K562 (cell line): ENCODE data around the gene DYNAP. TPM values are rescaled to one million over a fixed set of nuclear protein-coding genes. Genes with fewer than 3 reads are reported as not detected.

Experiments used
- ATAC-seq: fragments of 200-7000 bp; cut with Tn5 transposase; 3 replicates; pipeline ENCODE4 v1.9.1; 2020; ENCODE audit warnings: moderate library complexity
- BruUV-seq: library from RNA; stranded (reverse); fragments of 400-500 nt; replicated peaks from 2 replicates; lab custom pipeline; 2021; lab: Mats Ljungman, UMichigan
- CTCF ChIA-PET: fragments of 300-600 bp; formaldehyde crosslinking; extraction: SDS; loops from one replicate; lab custom pipeline; 2021; ENCODE audit warnings: low intra/inter-chr PET ratio; lab: Yijun Ruan, JAX
- POLR2A ChIA-PET: fragments of 300-600, 350-650 bp; sonication (Branson Sonifier 250); formaldehyde crosslinking; extraction: SDS; loops from one replicate; lab custom pipeline; 2021; ENCODE audit warnings: antibody characterized with exemption, inconsistent platforms; lab: Yijun Ruan, JAX
- DNase-seq, 4 experiments: peaks; one replicate each; pipeline versions ENCODE4 v3.0.0 to v3.0.0-alpha.2; 2011 to 2018; ENCODE audit warnings: low spot score in 3 of 4, mixed read lengths in 3 of 4; ENCODE audit errors: extremely low read depth in 1 of 4
- FAIRE-seq: peaks from 2 replicates; lab custom pipeline; 2011; peaks lifted over from hg19 to GRCh38; lab: Jason Lieb, UNC
- H2AFZ ChIP-seq: 2 replicates; pipeline ENCODE4 v1.6.0; 2011; ENCODE audit warnings: low read depth, low read length, control low read depth, inconsistent platforms
- H3K27ac ChIP-seq: fragments of 200-600 bp; 3 replicates; pipeline ENCODE4 v1.8.0; 2011; ENCODE audit warnings: low read depth, mild to moderate bottlenecking, control low read depth, inconsistent platforms, low read length, moderate library complexity, mixed read lengths; ENCODE audit errors: extremely low read depth
- H3K27me3 ChIP-seq, 2 experiments: fragments of 300-600 bp in 1 of 2; 2 replicates in 1 of 2; 3 replicates in 1 of 2; pipeline versions ENCODE4 v1.6.0 to v1.8.0; 2011; ENCODE audit warnings: inconsistent platforms in 2 of 2, low read length in 2 of 2, mild to moderate bottlenecking in 1 of 2, mixed read lengths in 1 of 2, moderate library complexity in 1 of 2; ENCODE audit not compliant: control insufficient read depth in 2 of 2, insufficient read depth in 2 of 2
- H3K36me3 ChIP-seq: fragments of 300-600 bp; 3 replicates; pipeline ENCODE4 v1.8.0; 2011; ENCODE audit warnings: mild to moderate bottlenecking, low read length, inconsistent platforms; ENCODE audit not compliant: control insufficient read depth, insufficient read depth
- H3K4me1 ChIP-seq, 2 experiments: fragments of 200-600 bp in 1 of 2; replicated peaks in 1 of 2; 2 replicates in 1 of 2; 3 replicates in 1 of 2; pipeline versions ENCODE4 v1.5.1 to v1.8.0; 2011; ENCODE audit warnings: inconsistent platforms in 2 of 2, low read length in 2 of 2, mild to moderate bottlenecking in 1 of 2, mixed read lengths in 1 of 2, moderate library complexity in 1 of 2; ENCODE audit not compliant: control insufficient read depth in 2 of 2, insufficient read depth in 2 of 2
- H3K4me2 ChIP-seq: 2 replicates; pipeline ENCODE4 v1.6.1; 2011; ENCODE audit warnings: low read length, control low read depth, inconsistent platforms, mixed read lengths; ENCODE audit not compliant: insufficient read depth
- H3K4me3 ChIP-seq: fragments of 200-600 bp; sonication (generic), shearing (Covaris generic); 2 replicates; pipeline ENCODE4 v1.5.1; 2016; ENCODE audit warnings: control low read depth, inconsistent platforms
- H3K79me2 ChIP-seq: fragments of 200-600 bp; 3 replicates; pipeline ENCODE4 v1.8.0; 2011; ENCODE audit warnings: low read length, inconsistent platforms; ENCODE audit not compliant: control insufficient read depth, insufficient read depth
- H3K9ac ChIP-seq, 2 experiments: 2 replicates each; pipeline versions ENCODE4 v1.6.0 to v1.6.1; 2011; ENCODE audit warnings: low read depth in 2 of 2, low read length in 2 of 2, control low read depth in 1 of 2, inconsistent platforms in 1 of 2, mild to moderate bottlenecking in 1 of 2, mixed read lengths in 1 of 2; ENCODE audit not compliant: insufficient read depth in 1 of 2
- H3K9me1 ChIP-seq: one replicate; pipeline ENCODE4 v1.6.0; 2011; ENCODE audit warnings: inconsistent platforms, mild to moderate bottlenecking, low read length, moderate library complexity; ENCODE audit not compliant: control insufficient read depth, insufficient read depth
- H3K9me3 ChIP-seq: replicated peaks from 2 replicates; pipeline ENCODE4 v1.5.1; 2011; ENCODE audit warnings: low read depth, low read length, inconsistent platforms; ENCODE audit not compliant: control insufficient read depth, insufficient read depth
- H4K20me1 ChIP-seq: replicated peaks from 2 replicates; pipeline ENCODE4 v1.6.1; 2011; ENCODE audit warnings: low read length, inconsistent platforms, mixed read lengths; ENCODE audit not compliant: control insufficient read depth, insufficient read depth
- BRD4 ChIP-seq: fragments of 200-600 bp; sonication (generic); IDR thresholded peaks from 2 replicates; pipeline ENCODE4 v1.6.1; 2017; ENCODE audit warnings: inconsistent platforms
- DPF2 ChIP-seq: fragments of 450-650 bp; IDR thresholded peaks from 2 replicates; pipeline ENCODE4 v1.6.1; 2016
- GABPB2 ChIP-seq: fragments of 250-450 bp; sonication (Bioruptor Pico); conservative IDR thresholded peaks from 2 replicates; pipeline ENCODE4 v1.5.1; 2021; ENCODE audit warnings: mild to moderate bottlenecking
- NONO ChIP-seq, 2 experiments: fragments of 200-400 bp in 1 of 2; fragments of 450-650 bp in 1 of 2; formaldehyde crosslinking in 1 of 2; IDR thresholded peaks; 2 replicates each; pipeline ENCODE4 v1.6.1; 2017; ENCODE audit warnings: low read depth in 2 of 2, mild to moderate bottlenecking in 2 of 2, moderate library complexity in 2 of 2, low read length in 1 of 2
- SIX5 ChIP-seq, 2 experiments: IDR thresholded peaks; 2 replicates each; pipeline ENCODE4 v1.6.1; 2011; ENCODE audit warnings: low read length in 2 of 2, borderline replicate concordance in 1 of 2, low read depth in 1 of 2, mild to moderate bottlenecking in 1 of 2, moderate library complexity in 1 of 2; ENCODE audit not compliant: insufficient read depth in 1 of 2
- SMAD4 ChIP-seq: fragments of 250-450 bp; sonication (Bioruptor Pico); conservative IDR thresholded peaks from 2 replicates; pipeline ENCODE4 v1.8.0; 2021; ENCODE audit warnings: inconsistent platforms, mild to moderate bottlenecking, moderate library complexity
- SRSF3 ChIP-seq: fragments of 200-400 bp; formaldehyde crosslinking; IDR thresholded peaks from 2 replicates; pipeline ENCODE4 v1.6.1; 2016; ENCODE audit warnings: mild to moderate bottlenecking, low read length, moderate library complexity; ENCODE audit not compliant: insufficient read depth
- SRSF9 ChIP-seq: fragments of 200-400 bp; formaldehyde crosslinking; IDR thresholded peaks from 2 replicates; pipeline ENCODE4 v1.6.1; 2017; ENCODE audit warnings: low read depth, low read length, borderline replicate concordance
- USF1 ChIP-seq: sonication (generic); formaldehyde crosslinking; IDR thresholded peaks from 2 replicates; pipeline ENCODE4 v1.9.0; 2022; ENCODE audit warnings: mild to moderate bottlenecking, missing genetic modification reagents
- USF2 ChIP-seq: sonication (generic); formaldehyde crosslinking; IDR thresholded peaks from 2 replicates; pipeline ENCODE4 v1.5.0; 2020; ENCODE audit warnings: missing genetic modification reagents
- XRCC4 ChIP-seq: IDR thresholded peaks from one replicate; pipeline ENCODE4 v1.6.1; 2011; ENCODE audit not compliant: insufficient read depth, insufficient read length; ENCODE audit errors: extremely low read depth
- ZBTB40 ChIP-seq, 2 experiments: fragments of 450-650 bp in 1 of 2; sonication (generic) in 1 of 2; formaldehyde crosslinking in 1 of 2; IDR thresholded peaks; 2 replicates each; pipeline versions ENCODE4 v1.7.1 to v1.9.0; 2016 to 2022; ENCODE audit warnings: inconsistent platforms in 1 of 2, mild to moderate bottlenecking in 1 of 2, missing genetic modification reagents in 1 of 2
- WGBS: fragments of 100-300 bp; shearing (Covaris generic); methylation state at CpG from one replicate; pipeline ENCODE4 v1.1.6; 2016; ENCODE audit warnings: low coverage, mixed read lengths; ENCODE audit not compliant: insufficient coverage; ENCODE audit errors: missing lambda C conversion rate; 5-methylcytosine and 5-hydroxymethylcytosine counted together
- in situ Hi-C: fragments of 300-500 bp; cut with MboI; formaldehyde crosslinking; loops from 4 replicates; pipeline ENCODE4 v1.15.0; 2018; ENCODE audit warnings: inconsistent platforms, mixed read lengths
- intact Hi-C: fragments of 100-400 bp; cut with micrococcal nuclease; formaldehyde crosslinking; loops from 2 replicates; pipeline ENCODE4 v1.14.2; 2022
- polyA plus RNA-seq, 8 experiments: library from polyadenylated mRNA; depleted of rRNA in 4 of 8; stranded (reverse) in 5 of 8; unstranded in 3 of 8; fragments of >200 nt; fragmentation: Nextera tagmentation in 2 of 8; fragmentation: Illumina TruSeq in 1 of 8; extraction: Ambion mirVana in 2 of 8; extraction: Trizol in 1 of 8; gene quantifications; 2 replicates each; pipeline versions ENCODE4 v1.2.1 to v1.2.3, GENCODE V29; 2011 to 2014; ENCODE audit warnings: inconsistent platforms in 1 of 8, missing spikeins in 1 of 8
- total RNA-seq, 7 experiments: library from RNA; depleted of rRNA in 6 of 7; stranded (reverse); fragments of >200 nt in 6 of 7; fragmentation: Illumina TruSeq in 2 of 7; extraction: Trizol in 2 of 7; gene quantifications; 2 replicates each; pipeline versions ENCODE4 v1.2.1 to v1.2.3, GENCODE V29; 2011 to 2021; ENCODE audit warnings: low replicate concordance in 1 of 7

Gene DYNAP
- total and polyA plus RNA-seq, 9 of the 15 experiments (the other 6 are each of a cell fraction or from before 2014, with no cell fraction given): not detected

GRCh38 chr18:54561706-54562267 is 29.3 kb upstream of the DYNAP start:
- no peak overlapping the region for H3K9ac ChIP-seq
- no peaks in the 10 kb centered on the region for H3K4me1 ChIP-seq
- no peaks in the 10 kb centered on the region for H4K20me1 ChIP-seq
- no peak overlapping the region for H3K27ac ChIP-seq
- H3K27me3 ChIP-seq: no peaks in the 10 kb centered on the region
- intact Hi-C loops (no loop called here), in situ Hi-C loops (no loop called here)
- 0% methylated on average over 1 of the region's 1 CpG for WGBS
- POLR2A ChIA-PET: no interaction called here
- no peak for ATAC-seq
- H2AFZ ChIP-seq: no peak overlapping the region
- peaks cover 2% of the 10 kb centered on the region for H3K9me1 ChIP-seq
- H3K4me3 ChIP-seq: no peak overlapping the region
- H3K4me2 ChIP-seq: no peak overlapping the region
- no peak for FAIRE-seq
- H3K36me3 ChIP-seq: no peaks in the 10 kb centered on the region
- DNase-seq: no peak
- H3K79me2 ChIP-seq: no peaks in the 10 kb centered on the region
- H3K9me3 ChIP-seq: no peaks in the 10 kb centered on the region
- BruUV-seq: no TSS peak
- CTCF ChIA-PET: no interaction called here
- TF ChIP-seq GABPB2 (CRISPR knock-in tag) (no peak), SRSF9 (no peak), SMAD4 (CRISPR knock-in tag) (no peak), NONO (IDR thresholded peaks at IDR 0.05; ENCODE audit: low read depth in 2 of 2, low read length in 1 of 2) (no peak), USF1 (CRISPR knock-in tag) (no peak), SIX5 (IDR thresholded peaks at IDR 0.05; ENCODE audit: borderline replicate concordance in 1 of 2, insufficient read depth in 1 of 2, low read depth in 1 of 2, low read length in 2 of 2) (no peak), SRSF3 (no peak), DPF2 (no peak), ZBTB40 (IDR thresholded peaks at IDR 0.05) (no peak), ZBTB40 (CRISPR knock-in tag; IDR thresholded peaks at IDR 0.05) (no peak), BRD4 (no peak), USF2 (CRISPR knock-in tag) (no peak), XRCC4 (no peak)
